Endothelial cell of umbilical vein (primary cell): Measurements from ENCODE around the gene ADGRG3. TPM values are rescaled to one million over a fixed set of nuclear protein-coding genes. Genes with fewer than 3 reads are reported as not detected.
A peak's percentile ranks its signal among the peaks of the same experiment; 100 is the strongest.

Experiments used
- BruUV-seq: library from RNA; stranded (reverse); fragments of 400-500 nt; replicated peaks from 2 replicates; lab custom pipeline; 2021; lab: Mats Ljungman, UMichigan
- CTCF ChIA-PET: fragments of 300-600, 350-600 bp; sonication (Branson Sonifier 250); formaldehyde crosslinking; loops from one replicate; lab custom pipeline; 2021; ENCODE audit warnings: antibody characterized with exemption, inconsistent platforms; lab: Charles Lee
- POLR2A ChIA-PET: fragments of 300-600, 350-600 bp; sonication (Branson Sonifier 250); formaldehyde crosslinking; loops from one replicate; lab custom pipeline; 2021; ENCODE audit warnings: antibody characterized with exemption, inconsistent platforms; lab: Charles Lee
- DNase-seq: peaks from one replicate; pipeline ENCODE4 v3.0.0-alpha.2; 2011; ENCODE audit warnings: low read depth, low spot score
- FAIRE-seq: peaks from 2 replicates; lab custom pipeline; 2011; peaks lifted over from hg19 to GRCh38; lab: Jason Lieb, UNC
- H2AFZ ChIP-seq: 2 replicates; pipeline ENCODE4 v1.6.0; 2012; ENCODE audit warnings: low read depth, low read length, control low read depth, inconsistent platforms
- H3K27ac ChIP-seq: 2 replicates; pipeline ENCODE4 v1.5.1; 2011; ENCODE audit warnings: low read depth, mild to moderate bottlenecking, control low read depth, low read length, moderate library complexity; ENCODE audit not compliant: insufficient read depth
- H3K27me3 ChIP-seq, 2 experiments: 2 replicates each; pipeline versions ENCODE4 v1.6.0 to v1.6.1; 2011; ENCODE audit warnings: low read length in 2 of 2, mixed read lengths in 1 of 2; ENCODE audit not compliant: control insufficient read depth in 2 of 2, insufficient read depth in 2 of 2
- H3K36me3 ChIP-seq, 2 experiments: 2 replicates in 1 of 2; 3 replicates in 1 of 2; pipeline ENCODE4 v1.5.1; 2011; ENCODE audit warnings: low read length in 2 of 2, mild to moderate bottlenecking in 1 of 2, moderate library complexity in 1 of 2; ENCODE audit not compliant: control insufficient read depth in 2 of 2, insufficient read depth in 2 of 2; ENCODE audit errors: extremely low read depth in 1 of 2
- H3K4me1 ChIP-seq: 3 replicates; pipeline ENCODE4 v1.5.1; 2011; ENCODE audit warnings: mild to moderate bottlenecking, low read length; ENCODE audit not compliant: control insufficient read depth, insufficient read depth; ENCODE audit errors: extremely low read depth
- H3K4me2 ChIP-seq: 2 replicates; pipeline ENCODE4 v1.6.1; 2011; ENCODE audit warnings: low read length, control low read depth, mixed read lengths; ENCODE audit not compliant: insufficient read depth
- H3K4me3 ChIP-seq, 3 experiments: fragments of 200-600 bp in 1 of 3; sonication (generic), shearing (Covaris generic) in 1 of 3; replicated peaks in 1 of 3; 2 replicates each; pipeline ENCODE4 v1.5.1; 2011 to 2016; ENCODE audit warnings: control low read depth in 3 of 3, low read length in 3 of 3, mild to moderate bottlenecking in 2 of 3, inconsistent platforms in 1 of 3, low read depth in 1 of 3, moderate library complexity in 1 of 3; ENCODE audit not compliant: insufficient read depth in 1 of 3
- H3K79me2 ChIP-seq: 2 replicates; pipeline ENCODE4 v1.6.0; 2012; ENCODE audit warnings: low read length, inconsistent platforms; ENCODE audit not compliant: control insufficient read depth, insufficient read depth
- H3K9ac ChIP-seq: replicated peaks from 2 replicates; pipeline ENCODE3; 2011; ENCODE audit warnings: low read length, control low read depth; ENCODE audit not compliant: insufficient read depth; ENCODE audit errors: extremely low read depth
- H3K9me1 ChIP-seq: replicated peaks from 3 replicates; pipeline ENCODE4 v1.6.0; 2011; ENCODE audit warnings: mild to moderate bottlenecking, low read length; ENCODE audit not compliant: control insufficient read depth, insufficient read depth; ENCODE audit errors: extremely low read depth
- H3K9me3 ChIP-seq: replicated peaks from 2 replicates; pipeline ENCODE4 v1.5.1; 2012; ENCODE audit warnings: low read length, inconsistent platforms; ENCODE audit not compliant: control insufficient read depth, insufficient read depth
- H4K20me1 ChIP-seq: replicated peaks from 2 replicates; pipeline ENCODE3; 2011; ENCODE audit warnings: mild to moderate bottlenecking, low read length; ENCODE audit not compliant: control insufficient read depth, insufficient read depth; ENCODE audit errors: extremely low read depth
- EZH2 ChIP-seq: IDR thresholded peaks from 2 replicates; pipeline ENCODE4 v1.6.1; 2012; ENCODE audit warnings: borderline replicate concordance, low read depth, mild to moderate bottlenecking, moderate library complexity, low read length, inconsistent platforms; ENCODE audit not compliant: severe bottlenecking
- FOS ChIP-seq: IDR thresholded peaks from 2 replicates; pipeline ENCODE4 v1.6.1; 2011; ENCODE audit warnings: mild to moderate bottlenecking, low read length, moderate library complexity, borderline replicate concordance; ENCODE audit not compliant: insufficient read depth
- GATA2 ChIP-seq: IDR thresholded peaks from 2 replicates; pipeline ENCODE4 v1.7.0; 2011; ENCODE audit warnings: low read depth, mild to moderate bottlenecking, moderate library complexity, mixed read lengths, low read length; ENCODE audit not compliant: insufficient read length, insufficient read depth
- JUN ChIP-seq: IDR thresholded peaks from 2 replicates; pipeline ENCODE4 v1.6.1; 2011; ENCODE audit warnings: borderline replicate concordance, low read depth; ENCODE audit not compliant: insufficient read length, insufficient read depth
- MYC ChIP-seq: IDR thresholded peaks from one replicate; pipeline ENCODE4 v1.6.1; 2011; ENCODE audit warnings: mild to moderate bottlenecking, low read depth, low read length
- POLR2A ChIP-seq: IDR thresholded peaks from 2 replicates; pipeline ENCODE4 v1.6.1; 2012; ENCODE audit warnings: low read depth, mild to moderate bottlenecking, control low read depth, low read length
- POLR2AphosphoS5 ChIP-seq: IDR thresholded peaks from 2 replicates; pipeline ENCODE4 v1.6.1; 2012; ENCODE audit warnings: low read depth, mild to moderate bottlenecking, control low read depth, low read length, moderate library complexity; ENCODE audit not compliant: insufficient read depth
- dilution Hi-C: fragments of 300-500 bp; cut with MboI; formaldehyde crosslinking; loops from one replicate; pipeline ENCODE4 v1.15.0; 2019; ENCODE audit warnings: low sequenced_read_pairs; ENCODE audit not compliant: extremely low pct_ligation_motif_present
- intact Hi-C: fragments of 100-400 bp; cut with micrococcal nuclease; formaldehyde crosslinking; loops from one replicate; pipeline ENCODE4 v1.10.0; 2022
- polyA plus RNA-seq, 4 experiments: library from polyadenylated mRNA; depleted of rRNA in 3 of 4; stranded (reverse) in 3 of 4; unstranded in 1 of 4; fragments of >200 nt; gene quantifications; 2 replicates each; pipeline versions ENCODE4 v1.2.1 to v1.2.3, GENCODE V29; 2011 to 2012; ENCODE audit warnings: missing spikeins in 1 of 4
- total RNA-seq: library from RNA; stranded (reverse); gene quantifications from 2 replicates; pipeline ENCODE4 v1.2.3, GENCODE V29; 2021
- TF ChIP-seq, protein P1 (sequence below), 2 donors: IDR thresholded peaks; 1 replicate in 1 of 2; 2 replicates in 1 of 2; pipeline ENCODE4 v1.5.1; 2011; ENCODE audit warnings: low read length in 2 of 2, mild to moderate bottlenecking in 2 of 2, moderate library complexity in 2 of 2, control low read depth in 1 of 2, inconsistent platforms in 1 of 2, low read depth in 1 of 2; ENCODE audit not compliant: insufficient read depth in 1 of 2; ENCODE audit errors: extremely low read depth in 1 of 2
- TF ChIP-seq, protein P2 (sequence below): IDR thresholded peaks from 2 replicates; pipeline ENCODE4 v1.6.1; 2011; ENCODE audit not compliant: insufficient read depth, insufficient read length

Gene ADGRG3
- total and polyA plus RNA-seq, 2 donors (not counting 3 experiments of a cell fraction or from before 2014, with no cell fraction given): not detected

DNA sequence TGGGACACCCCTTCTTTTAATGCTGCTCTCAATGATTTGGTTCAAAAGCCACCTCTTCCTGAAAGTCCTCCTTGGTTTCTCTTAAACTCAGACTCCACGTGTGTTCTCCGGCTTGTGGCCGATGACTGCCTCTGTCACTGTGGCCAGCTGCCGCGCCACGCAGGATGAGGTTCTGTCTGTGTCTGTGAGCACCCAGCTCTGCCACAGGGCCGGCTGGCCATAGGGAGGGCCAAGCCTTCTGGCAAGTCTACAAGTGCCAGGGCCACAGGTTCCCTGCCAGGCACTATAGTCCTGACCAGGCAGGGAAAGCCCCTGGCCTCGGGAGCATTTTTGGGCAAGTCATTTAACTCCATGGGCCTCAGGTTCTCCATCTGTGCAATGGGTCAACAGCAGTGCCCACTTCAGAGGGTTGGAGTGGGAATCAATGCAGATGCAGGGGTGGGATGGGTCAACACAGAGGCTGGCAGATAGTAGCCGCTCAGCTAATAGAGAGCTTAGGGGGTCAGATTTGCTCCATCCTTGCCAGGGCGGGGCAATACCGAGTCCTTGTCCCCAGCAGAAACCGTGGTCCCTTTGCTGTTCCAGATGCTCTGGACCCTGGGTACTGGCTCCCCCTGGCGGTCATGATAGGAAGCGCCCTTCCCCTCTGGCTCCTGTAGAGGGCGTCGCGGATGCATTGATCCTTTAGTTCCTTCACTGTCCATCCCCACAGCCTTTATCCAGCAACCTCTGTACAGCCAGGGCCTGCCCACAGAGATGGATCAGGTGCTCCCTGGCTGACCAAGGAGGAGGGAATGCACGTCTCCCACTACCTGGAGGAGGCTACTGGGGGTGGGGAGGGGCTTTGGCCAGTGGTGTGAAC is 19.3 kb upstream of the ADGRG3 start:
- peaks cover 14% of the 10 kb centered on the region for H3K79me2 ChIP-seq
- intact Hi-C loops (loop anchor here (1.0 to 10.0 kb wide), 6 partner anchors 49 to 353 kb away; partner anchors contain the start of genes USB1 and ZNF319), dilution Hi-C loops (no loop called here)
- no TSS peak for BruUV-seq
- H3K9me3 ChIP-seq: no peaks in the 10 kb centered on the region
- H3K9me1 ChIP-seq: no peaks in the 10 kb centered on the region
- H2AFZ ChIP-seq: no peak overlapping the region
- ChIA-PET CTCF (interaction anchor here (0.6 to 5.7 kb wide), 16 partner anchors 9 to 74 kb away, joined by 3 to 117 read pairs (median 10); partner anchors contain the start of gene ADGRG1), POLR2A (no interaction called here)
- H3K4me2 ChIP-seq: no peak overlapping the region
- peak overlapping the region; percentile 14 for H3K27ac ChIP-seq
- peak; percentile 84 for DNase-seq
- peaks cover 37% of the 10 kb centered on the region for H3K4me1 ChIP-seq
- H3K4me3 ChIP-seq: no peak overlapping the region
- no peaks in the 10 kb centered on the region for H4K20me1 ChIP-seq
- TF ChIP-seq, protein P1, sequence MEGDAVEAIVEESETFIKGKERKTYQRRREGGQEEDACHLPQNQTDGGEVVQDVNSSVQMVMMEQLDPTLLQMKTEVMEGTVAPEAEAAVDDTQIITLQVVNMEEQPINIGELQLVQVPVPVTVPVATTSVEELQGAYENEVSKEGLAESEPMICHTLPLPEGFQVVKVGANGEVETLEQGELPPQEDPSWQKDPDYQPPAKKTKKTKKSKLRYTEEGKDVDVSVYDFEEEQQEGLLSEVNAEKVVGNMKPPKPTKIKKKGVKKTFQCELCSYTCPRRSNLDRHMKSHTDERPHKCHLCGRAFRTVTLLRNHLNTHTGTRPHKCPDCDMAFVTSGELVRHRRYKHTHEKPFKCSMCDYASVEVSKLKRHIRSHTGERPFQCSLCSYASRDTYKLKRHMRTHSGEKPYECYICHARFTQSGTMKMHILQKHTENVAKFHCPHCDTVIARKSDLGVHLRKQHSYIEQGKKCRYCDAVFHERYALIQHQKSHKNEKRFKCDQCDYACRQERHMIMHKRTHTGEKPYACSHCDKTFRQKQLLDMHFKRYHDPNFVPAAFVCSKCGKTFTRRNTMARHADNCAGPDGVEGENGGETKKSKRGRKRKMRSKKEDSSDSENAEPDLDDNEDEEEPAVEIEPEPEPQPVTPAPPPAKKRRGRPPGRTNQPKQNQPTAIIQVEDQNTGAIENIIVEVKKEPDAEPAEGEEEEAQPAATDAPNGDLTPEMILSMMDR (IDR thresholded peaks at IDR 0.05; ENCODE audit: extremely low read depth in 1 of 2, insufficient read depth in 1 of 2, low read depth in 1 of 2, low read length in 2 of 2): peak; percentile 100
- no peak for TF ChIP-seq GATA2
- H3K27me3 ChIP-seq: no peaks in the 10 kb centered on the region
- peak; percentile 89 for FAIRE-seq
- H3K36me3 ChIP-seq: peaks cover 3 to 9% of the 10 kb centered on the region in 2 experiments
- H3K9ac ChIP-seq: no peak overlapping the region

DNA sequence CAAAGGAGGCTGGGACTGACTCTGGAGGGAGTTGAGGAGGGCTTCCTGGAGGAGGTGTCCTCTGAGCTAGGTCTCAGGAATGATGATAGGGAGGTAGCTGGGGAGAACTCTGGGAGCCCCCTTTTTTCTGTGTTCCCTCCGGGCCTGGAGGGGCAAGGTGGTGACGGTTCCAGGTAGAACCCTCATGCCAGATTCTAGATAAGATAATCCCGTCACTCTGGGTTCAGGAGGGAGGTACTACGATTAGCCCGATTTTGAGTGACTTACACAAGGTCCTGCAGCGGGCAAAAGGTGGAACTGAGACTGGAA is 18.7 kb upstream of the ADGRG3 start:
- no peak overlapping the region for H2AFZ ChIP-seq
- no peak overlapping the region for H3K27ac ChIP-seq
- no TSS peak for BruUV-seq
- no peaks in the 10 kb centered on the region for H4K20me1 ChIP-seq
- no peak for DNase-seq
- no peak overlapping the region for H3K4me2 ChIP-seq
- no peak for FAIRE-seq
- H3K27me3 ChIP-seq: no peaks in the 10 kb centered on the region
- H3K9me1 ChIP-seq: no peaks in the 10 kb centered on the region
- ChIA-PET CTCF (interaction anchor here (1.0 to 5.7 kb wide), 11 partner anchors 19 to 74 kb away, joined by 3 to 117 read pairs (median 7); partner anchors contain the start of gene ADGRG1), POLR2A (interaction anchor here (0.7 kb wide), 1 partner anchor 435 kb away, joined by 3 read pairs; no protein-coding TSS in a partner anchor)
- peaks cover 3 to 9% of the 10 kb centered on the region in 2 experiments for H3K36me3 ChIP-seq
- peaks cover 12% of the 10 kb centered on the region for H3K79me2 ChIP-seq
- no peak overlapping the region for H3K4me3 ChIP-seq
- no peak overlapping the region for H3K9ac ChIP-seq
- no peaks in the 10 kb centered on the region for H3K9me3 ChIP-seq
- H3K4me1 ChIP-seq: peaks cover 43% of the 10 kb centered on the region
- TF ChIP-seq MYC: no peak
- TF ChIP-seq, protein P1 (IDR thresholded peaks at IDR 0.05; ENCODE audit: extremely low read depth in 1 of 2, insufficient read depth in 1 of 2, low read depth in 1 of 2, low read length in 2 of 2): no peak
- no peak for TF ChIP-seq EZH2
- TF ChIP-seq JUN: no peak
- TF ChIP-seq FOS: no peak
- TF ChIP-seq GATA2: no peak
- no peak for TF ChIP-seq POLR2A
- no peak for TF ChIP-seq POLR2AphosphoS5
- TF ChIP-seq, protein P2, sequence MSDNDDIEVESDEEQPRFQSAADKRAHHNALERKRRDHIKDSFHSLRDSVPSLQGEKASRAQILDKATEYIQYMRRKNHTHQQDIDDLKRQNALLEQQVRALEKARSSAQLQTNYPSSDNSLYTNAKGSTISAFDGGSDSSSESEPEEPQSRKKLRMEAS: no peak
- intact Hi-C loops (loop anchor here (1.0 to 10.0 kb wide), 6 partner anchors 49 to 353 kb away; partner anchors contain the start of genes USB1 and ZNF319), dilution Hi-C loops (no loop called here)
